HG02938 (cell line): Measurements from ENCODE around the gene MTG2.

Experiments used
- ATAC-seq: cut with Tn5 transposase; IDR thresholded peaks from one replicate; pipeline ENCODE4 v1.9.1; 2021; ENCODE audit warnings: mild to moderate bottlenecking, moderate library complexity; ENCODE audit not compliant: unreplicated experiment

Gene MTG2

GRCh38 chr20:62243106-62243505, 60.3 kb downstream of the MTG2 start:
- ATAC-seq = no peak

GRCh38 chr20:62243906-62244515, 61.2 kb downstream of the MTG2 start:
- no peak for ATAC-seq

GRCh38 chr20:62244644-62245108, 61.8 kb downstream of the MTG2 start:
- ATAC-seq = no peak

- no peak for ATAC-seq
Observed at GRCh38 chr20:62245911-62246280, 63.1 kb downstream of the MTG2 start.

GRCh38 chr20:62246431-62246830, 63.6 kb downstream of the MTG2 start:
- no peak for ATAC-seq

GRCh38 chr20:62246872-62247652, 64.2 kb downstream of the MTG2 start:
- no peak for ATAC-seq

GRCh38 chr20:62248890-62249560, 66.2 kb downstream of the MTG2 start:
- ATAC-seq = no peak

- ATAC-seq = no peak
Observed at GRCh38 chr20:62252342-62252966, 69.6 kb downstream of the MTG2 start.
